ENCODE results near the gene ANGPTL7.

DNA sequence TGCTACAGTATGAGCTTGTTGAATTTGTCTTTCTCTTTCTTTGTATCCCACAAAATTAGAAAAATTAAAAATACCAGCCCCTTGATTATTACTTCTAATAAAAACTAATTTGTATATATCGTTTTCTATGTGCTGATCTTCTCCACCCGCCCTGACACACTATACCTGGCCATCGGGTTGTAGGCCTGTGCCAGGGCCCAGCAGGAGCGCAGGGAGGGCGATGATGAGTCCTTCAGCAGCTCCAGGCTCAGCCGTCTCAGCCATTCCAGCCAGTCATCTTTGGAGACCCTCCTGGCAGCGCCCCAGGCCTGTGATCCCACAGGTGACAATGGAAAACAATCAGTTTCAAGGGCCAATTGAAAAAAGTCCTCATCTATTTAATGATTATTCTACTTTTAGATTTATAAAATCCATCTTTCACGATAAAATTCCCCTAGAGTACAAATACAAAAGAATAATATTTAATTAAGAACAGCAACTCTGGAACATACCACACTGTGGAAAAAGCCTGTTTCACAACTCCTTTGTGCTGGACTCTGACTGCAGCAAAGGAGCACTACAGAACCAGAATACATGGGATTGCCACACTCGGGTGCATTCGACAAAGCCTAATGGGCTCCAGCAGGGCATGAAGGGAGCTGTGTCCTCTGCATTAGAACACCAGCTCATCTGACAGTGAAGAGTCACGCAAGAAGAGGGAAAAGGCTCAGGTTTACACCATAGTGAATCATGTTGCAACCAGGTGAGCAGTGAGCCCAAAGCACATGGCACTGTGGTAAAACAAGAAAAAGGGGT is 15.4 kb downstream of the ANGPTL7 start:
- TF ChIP-seq POLR2A (IDR thresholded peaks at IDR 0.05): no peak
- TF ChIP-seq, protein P1, sequence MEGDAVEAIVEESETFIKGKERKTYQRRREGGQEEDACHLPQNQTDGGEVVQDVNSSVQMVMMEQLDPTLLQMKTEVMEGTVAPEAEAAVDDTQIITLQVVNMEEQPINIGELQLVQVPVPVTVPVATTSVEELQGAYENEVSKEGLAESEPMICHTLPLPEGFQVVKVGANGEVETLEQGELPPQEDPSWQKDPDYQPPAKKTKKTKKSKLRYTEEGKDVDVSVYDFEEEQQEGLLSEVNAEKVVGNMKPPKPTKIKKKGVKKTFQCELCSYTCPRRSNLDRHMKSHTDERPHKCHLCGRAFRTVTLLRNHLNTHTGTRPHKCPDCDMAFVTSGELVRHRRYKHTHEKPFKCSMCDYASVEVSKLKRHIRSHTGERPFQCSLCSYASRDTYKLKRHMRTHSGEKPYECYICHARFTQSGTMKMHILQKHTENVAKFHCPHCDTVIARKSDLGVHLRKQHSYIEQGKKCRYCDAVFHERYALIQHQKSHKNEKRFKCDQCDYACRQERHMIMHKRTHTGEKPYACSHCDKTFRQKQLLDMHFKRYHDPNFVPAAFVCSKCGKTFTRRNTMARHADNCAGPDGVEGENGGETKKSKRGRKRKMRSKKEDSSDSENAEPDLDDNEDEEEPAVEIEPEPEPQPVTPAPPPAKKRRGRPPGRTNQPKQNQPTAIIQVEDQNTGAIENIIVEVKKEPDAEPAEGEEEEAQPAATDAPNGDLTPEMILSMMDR (IDR thresholded peaks at IDR 0.05): no peak
